ENCODE measurements around the gene SYP. TPM values are rescaled to one million over a fixed set of nuclear protein-coding genes. Genes with fewer than 3 reads are reported as not detected.

The SYP gene
- total and polyA plus RNA-seq, 2 donors (not counting 1 experiment from before 2014, with no cell fraction given) = 1.2 to 1.6 TPM

DNA sequence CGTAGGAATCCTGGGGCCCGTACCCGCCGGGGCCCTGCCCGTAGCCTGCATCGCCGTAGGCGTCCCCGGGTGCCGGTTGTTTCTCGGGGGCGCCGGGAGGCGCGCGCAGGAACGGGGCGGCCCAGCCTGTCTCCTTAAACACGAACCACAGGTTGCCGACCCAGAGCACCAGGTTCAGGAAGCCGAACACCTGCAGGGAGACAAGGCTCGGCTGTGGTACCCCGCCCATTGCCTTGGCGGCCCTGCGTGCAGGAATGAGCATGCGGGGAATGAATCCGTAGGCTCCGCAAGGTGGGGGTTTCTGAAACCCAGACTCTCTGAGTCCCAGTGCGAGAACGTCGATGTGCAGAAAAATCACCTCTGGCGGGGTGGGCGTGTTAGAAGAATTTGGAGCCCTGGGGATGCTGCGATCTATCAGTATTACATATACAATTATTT lies 8.4 kb downstream of the SYP start:
- H3K9ac ChIP-seq (ENCODE audit: low read length) = peak overlapping the region; percentile 67
- H3K4me1 Mint-ChIP-seq = peaks cover 25% of the 10 kb centered on the region
- DNase-seq = no peak
- TF ChIP-seq, protein P1, sequence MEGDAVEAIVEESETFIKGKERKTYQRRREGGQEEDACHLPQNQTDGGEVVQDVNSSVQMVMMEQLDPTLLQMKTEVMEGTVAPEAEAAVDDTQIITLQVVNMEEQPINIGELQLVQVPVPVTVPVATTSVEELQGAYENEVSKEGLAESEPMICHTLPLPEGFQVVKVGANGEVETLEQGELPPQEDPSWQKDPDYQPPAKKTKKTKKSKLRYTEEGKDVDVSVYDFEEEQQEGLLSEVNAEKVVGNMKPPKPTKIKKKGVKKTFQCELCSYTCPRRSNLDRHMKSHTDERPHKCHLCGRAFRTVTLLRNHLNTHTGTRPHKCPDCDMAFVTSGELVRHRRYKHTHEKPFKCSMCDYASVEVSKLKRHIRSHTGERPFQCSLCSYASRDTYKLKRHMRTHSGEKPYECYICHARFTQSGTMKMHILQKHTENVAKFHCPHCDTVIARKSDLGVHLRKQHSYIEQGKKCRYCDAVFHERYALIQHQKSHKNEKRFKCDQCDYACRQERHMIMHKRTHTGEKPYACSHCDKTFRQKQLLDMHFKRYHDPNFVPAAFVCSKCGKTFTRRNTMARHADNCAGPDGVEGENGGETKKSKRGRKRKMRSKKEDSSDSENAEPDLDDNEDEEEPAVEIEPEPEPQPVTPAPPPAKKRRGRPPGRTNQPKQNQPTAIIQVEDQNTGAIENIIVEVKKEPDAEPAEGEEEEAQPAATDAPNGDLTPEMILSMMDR (IDR thresholded peaks at IDR 0.05) = no peak
- no peak for TF ChIP-seq EZH2 (IDR thresholded peaks at IDR 0.05; ENCODE audit: borderline replicate concordance, insufficient read depth, low read depth, low read length, poor library complexity, severe bottlenecking)
- ChIA-PET CTCF (interaction anchor here (0.9 to 2.2 kb wide), 6 partner anchors 25 to 233 kb away, joined by 3 to 10 read pairs (median 4); no protein-coding TSS in a partner anchor), POLR2A (interaction anchor here (0.9 to 3.0 kb wide), 6 partner anchors 9 to 78 kb away, joined by 3 to 13 read pairs (median 6); partner anchors contain the start of genes PLP2 and PPP1R3F)
- intact Hi-C loops (cut with micrococcal nuclease) = loop anchor here (1.0 to 2.0 kb wide), 7 partner anchors 9 to 717 kb away; partner anchors contain the start of genes GPKOW, PPP1R3F and SYP
- H3K9me3 Mint-ChIP-seq (ENCODE audit: insufficient read depth) = no peaks in the 10 kb centered on the region
- peak overlapping the region; percentile 72 for H2AFZ ChIP-seq (ENCODE audit: insufficient read depth, low read depth, low read length, poor library complexity, severe bottlenecking)
- H3K4me1 ChIP-seq (ENCODE audit: control insufficient read depth in 2 of 2, insufficient read depth in 2 of 2, low read length in 2 of 2) = peaks cover 0 to 18% of the 10 kb centered on the region in 2 donors
- no peaks in the 10 kb centered on the region for H3K79me2 ChIP-seq (ENCODE audit: control insufficient read depth, insufficient read depth, low read length)
- no peaks in the 10 kb centered on the region for H3K27me3 Mint-ChIP-seq
- peaks cover 0 to 3% (median 0%) of the 10 kb centered on the region in 3 donors for H3K9me3 ChIP-seq (ENCODE audit: control extremely low read depth in 1 of 3, control insufficient read depth in 2 of 3, insufficient read depth in 1 of 3, low read length in 2 of 3)
- no peaks in the 10 kb centered on the region for H3K36me3 ChIP-seq (replicated peaks in 1 of 2; ENCODE audit: control extremely low read depth in 1 of 2, control insufficient read depth in 1 of 2, extremely low read depth in 1 of 2, insufficient read depth in 2 of 2, low read length in 1 of 2)
- ATAC-seq (ENCODE audit: low read depth) = no peak
- H3K27ac ChIP-seq (ENCODE audit: low read length in 2 of 2) = peak overlapping the region; percentile 55 to 59
- WGBS (ENCODE audit: insufficient coverage) = under 1% methylated on average over 27 of the region's 34 CpGs
- peak overlapping the region; percentile 96 for H3K27ac Mint-ChIP-seq
- H3K4me2 ChIP-seq (replicated peaks; ENCODE audit: low read depth, low read length, poor library complexity, severe bottlenecking) = peak overlapping the region; percentile 73
- H3K27me3 ChIP-seq (replicated peaks in 1 of 4; ENCODE audit: control extremely low read depth in 1 of 4, control insufficient read depth in 3 of 4, insufficient read depth in 4 of 4, low read length in 3 of 4) = no peaks in the 10 kb centered on the region
- peak overlapping the region; percentile 95 for H3K4me3 Mint-ChIP-seq
- H3K4me3 ChIP-seq (ENCODE audit: control extremely low read depth in 1 of 5, extremely low read depth in 1 of 5, insufficient read depth in 1 of 5, low read depth in 2 of 5, low read length in 4 of 5) = peak overlapping the region in 4 of 5 experiments; percentile 62 to 78 (median 70)
- no peaks in the 10 kb centered on the region for H4K20me1 ChIP-seq (ENCODE audit: control insufficient read depth, insufficient read depth, low read length, poor library complexity, severe bottlenecking)

Data from B cell (primary cell).